Muscle of leg (tissue), 11 donors: ENCODE results near the gene APLP1. TPM values are rescaled to one million over a fixed set of nuclear protein-coding genes. Genes with fewer than 3 reads are reported as not detected.
"Not testable (repeated sequence)": the region's sequence is repeated elsewhere in the genome, so short reads cannot be mapped to it uniquely, and the experiment has no call there.

Source experiments
- DNase-seq: peaks from one replicate; pipeline ENCODE4 v3.0.0; 2013
- H3K27ac ChIP-seq: one replicate; pipeline ENCODE4 v1.5.1; 2013; ENCODE audit warnings: mild to moderate bottlenecking, low read length, control low read depth
- H3K27me3 ChIP-seq: one replicate; pipeline ENCODE4 v1.6.1; 2013; ENCODE audit warnings: low read length; ENCODE audit not compliant: control insufficient read depth, insufficient read depth
- H3K36me3 ChIP-seq: one replicate; pipeline ENCODE4 v1.6.1; 2013; ENCODE audit warnings: low read length; ENCODE audit not compliant: control insufficient read depth, insufficient read depth
- H3K4me1 ChIP-seq: one replicate; pipeline ENCODE4 v1.6.1; 2013; ENCODE audit warnings: low read length; ENCODE audit not compliant: control insufficient read depth, insufficient read depth
- H3K4me3 ChIP-seq: one replicate; pipeline ENCODE4 v1.5.1; 2013; ENCODE audit warnings: low read length, control low read depth
- H3K9me3 ChIP-seq: replicated peaks from 2 replicates; pipeline ENCODE4 v1.6.1; 2013; ENCODE audit warnings: low read depth, low read length; ENCODE audit not compliant: control insufficient read depth
- WGBS: methylation state at CpG from one replicate; pipeline ENCODE4 v1.1.5; 2013; ENCODE audit warnings: missing lambda C conversion rate; ENCODE audit not compliant: insufficient coverage; 5-methylcytosine and 5-hydroxymethylcytosine counted together
- polyA plus RNA-seq, 8 donors: library from polyadenylated mRNA; unstranded; fragments of 120-200 nt; gene quantifications; one replicate each; pipeline versions ENCODE4 v1.2.1 to v1.2.3, GENCODE V29; 2013; ENCODE audit warnings: inconsistent platforms in 1 of 8, low replicate concordance in 1 of 8; ENCODE audit not compliant: insufficient read length in 8 of 8, insufficient read depth in 1 of 8
- total RNA-seq: library from RNA; stranded (reverse); fragments of 120-200 nt; gene quantifications from one replicate; pipeline ENCODE4 v1.2.4, GENCODE V29; 2013

The APLP1 gene
- total and polyA plus RNA-seq, 9 donors, result 4.6 to 10.7 (median 7.3) TPM

- Histone ChIP-seq H3K27ac (peak overlapping the region; percentile 35), H3K4me3 (no peak overlapping the region), H3K9me3 (no peaks in the 10 kb centered on the region), H3K36me3 (no peaks in the 10 kb centered on the region), H3K27me3 (no peaks in the 10 kb centered on the region), H3K4me1 (peaks cover 4% of the 10 kb centered on the region)
- peak; percentile 93 for DNase-seq
- 0% methylated on average over 16 of the region's 28 CpGs for WGBS
Measured at GRCh38 chr19:35879770-35880317, 11.5 kb downstream of the APLP1 start.

- WGBS, result 20% methylated on average over 2 of the region's 8 CpGs
- H3K27ac ChIP-seq, result no peak overlapping the region
Measured at GRCh38 chr19:35882114-35882832, 13.9 kb downstream of the APLP1 start.

GRCh38 chr19:35883882-35884281, 15.5 kb downstream of the APLP1 start:
- Histone ChIP-seq H3K4me1 (peaks cover 4% of the 10 kb centered on the region), H3K27me3 (no peaks in the 10 kb centered on the region), H3K27ac (no peak overlapping the region), H3K36me3 (peaks cover 5% of the 10 kb centered on the region), H3K9me3 (no peaks in the 10 kb centered on the region), H3K4me3 (no peak overlapping the region)
- no CpG with 5 or more reads among the region's 2 CpGs for WGBS
- no peak for DNase-seq

More at GRCh38 chr19:35882114-35882832, 13.9 kb downstream of the APLP1 start:
- DNase-seq, result peak; percentile 93
- no peaks in the 10 kb centered on the region for H3K36me3 ChIP-seq
- peaks cover 4% of the 10 kb centered on the region for H3K4me1 ChIP-seq
- no peaks in the 10 kb centered on the region for H3K9me3 ChIP-seq
- no peaks in the 10 kb centered on the region for H3K27me3 ChIP-seq
- no peak overlapping the region for H3K4me3 ChIP-seq

GRCh38 chr19:35885225-35885738, 16.9 kb downstream of the APLP1 start:
- H3K9me3 ChIP-seq, result no peaks in the 10 kb centered on the region
- DNase-seq, result no peak
- H3K27ac ChIP-seq, result no peak overlapping the region
- no peaks in the 10 kb centered on the region for H3K4me1 ChIP-seq
- no peaks in the 10 kb centered on the region for H3K27me3 ChIP-seq
- peaks cover 14% of the 10 kb centered on the region for H3K36me3 ChIP-seq
- no peak overlapping the region for H3K4me3 ChIP-seq
- WGBS, result 92% methylated on average over 6 of the region's 6 CpGs

GRCh38 chr19:35885904-35886303, 17.5 kb downstream of the APLP1 start:
- Histone ChIP-seq H3K36me3 (peaks cover 14% of the 10 kb centered on the region), H3K27ac (no peak overlapping the region), H3K4me1 (no peaks in the 10 kb centered on the region), H3K9me3 (no peaks in the 10 kb centered on the region), H3K4me3 (no peak overlapping the region), H3K27me3 (no peaks in the 10 kb centered on the region)
- no peak for DNase-seq
- 96% methylated on average over 2 of the region's 8 CpGs for WGBS

GRCh38 chr19:35887197-35887596, 18.8 kb downstream of the APLP1 start:
- Histone ChIP-seq H3K9me3 (no peaks in the 10 kb centered on the region), H3K36me3 (peaks cover 14% of the 10 kb centered on the region), H3K27ac (no peak overlapping the region), H3K4me3 (no peak overlapping the region), H3K4me1 (no peaks in the 10 kb centered on the region), H3K27me3 (no peaks in the 10 kb centered on the region)
- DNase-seq, result no peak
- WGBS, result 100% methylated on average over 1 of the region's 5 CpGs

GRCh38 chr19:35888398-35888797, 20.0 kb downstream of the APLP1 start:
- 87% methylated on average over 9 of the region's 9 CpGs for WGBS
- H3K4me3 ChIP-seq, result no peak overlapping the region
- peaks cover 14% of the 10 kb centered on the region for H3K36me3 ChIP-seq
- no peaks in the 10 kb centered on the region for H3K4me1 ChIP-seq
- H3K27me3 ChIP-seq, result no peaks in the 10 kb centered on the region
- DNase-seq, result no peak
- H3K9me3 ChIP-seq, result no peaks in the 10 kb centered on the region
- no peak overlapping the region for H3K27ac ChIP-seq

GRCh38 chr19:35889370-35890112, 21.2 kb downstream of the APLP1 start:
- H3K27me3 ChIP-seq, result no peaks in the 10 kb centered on the region
- 90% methylated on average over 14 of the region's 18 CpGs for WGBS
- H3K27ac ChIP-seq, result no peak overlapping the region
- no peaks in the 10 kb centered on the region for H3K4me1 ChIP-seq
- H3K9me3 ChIP-seq, result no peaks in the 10 kb centered on the region
- no peak for DNase-seq
- H3K4me3 ChIP-seq, result no peak overlapping the region
- peaks cover 14% of the 10 kb centered on the region for H3K36me3 ChIP-seq

- WGBS, result 82% methylated on average over 9 of the region's 13 CpGs
- Histone ChIP-seq H3K4me3 (no peak overlapping the region), H3K9me3 (no peaks in the 10 kb centered on the region), H3K4me1 (no peaks in the 10 kb centered on the region), H3K27me3 (no peaks in the 10 kb centered on the region), H3K27ac (no peak overlapping the region), H3K36me3 (peaks cover 14% of the 10 kb centered on the region)
- no peak for DNase-seq
Measured at GRCh38 chr19:35890113-35890650, 21.8 kb downstream of the APLP1 start.

GRCh38 chr19:35891819-35892218, 23.4 kb downstream of the APLP1 start:
- not testable (repeated sequence) for H3K27me3 ChIP-seq, H3K27ac ChIP-seq, DNase-seq, H3K9me3 ChIP-seq, H3K4me1 ChIP-seq, H3K4me3 ChIP-seq
- no CpG with 5 or more reads among the region's 3 CpGs for WGBS
- peaks cover 21% of the 10 kb centered on the region for H3K36me3 ChIP-seq
